Tibial nerve (tissue), 4 donors: ENCODE data around the gene FAT4. TPM values are rescaled to one million over a fixed set of nuclear protein-coding genes. Genes with fewer than 3 reads are reported as not detected.

Experiments used
- DNase-seq, 2 donors: peaks; one replicate each; pipeline ENCODE4 v3.0.0-alpha.2; 2019; ENCODE audit warnings: low spot score in 2 of 2
- H3K27ac ChIP-seq, 4 donors: fragments of 200-600 bp; sonication (generic) in 3 of 4; one replicate each; pipeline ENCODE4 v1.5.1; 2017 to 2019; ENCODE audit warnings: mild to moderate bottlenecking in 1 of 4
- H3K27me3 ChIP-seq, 2 donors: fragments of 200-600 bp; sonication (generic) in 1 of 2; one replicate each; pipeline versions ENCODE4 v1.5.1 to v1.6.0; 2017 to 2019
- H3K36me3 ChIP-seq, 3 donors: fragments of 200-600 bp; sonication (generic); one replicate each; pipeline ENCODE4 v1.5.1; 2018 to 2019
- H3K4me1 ChIP-seq, 4 donors: fragments of 200-600 bp; sonication (generic) in 3 of 4; one replicate each; pipeline ENCODE4 v1.5.1; 2017 to 2019
- H3K4me3 ChIP-seq, 4 donors: fragments of 200-600 bp; sonication (generic) in 3 of 4; one replicate each; pipeline ENCODE4 v1.5.1; 2017 to 2019; ENCODE audit warnings: mild to moderate bottlenecking in 1 of 4, moderate library complexity in 1 of 4
- H3K9me3 ChIP-seq, 4 donors: fragments of 200-600 bp; sonication (generic) in 3 of 4; one replicate each; pipeline ENCODE4 v1.5.1; 2017 to 2019
- CTCF ChIP-seq, 5 experiments: fragments of 200-600 bp in 3 of 5; fragments of 450-650 bp in 2 of 5; sonication (generic) in 3 of 5; IDR thresholded peaks; one replicate each; pipeline ENCODE4 v1.5.1; 2016 to 2019; ENCODE audit warnings: antibody characterized with exemption in 5 of 5, mild to moderate bottlenecking in 3 of 5, moderate library complexity in 2 of 5
- EP300 ChIP-seq, 2 donors: sonication (generic); formaldehyde crosslinking; IDR thresholded peaks; one replicate each; pipeline ENCODE4 v1.6.1; 2017; ENCODE audit warnings: antibody characterized with exemption in 2 of 2, mild to moderate bottlenecking in 1 of 2
- POLR2A ChIP-seq, 2 donors: fragments of 450-650 bp; IDR thresholded peaks; one replicate each; pipeline ENCODE4 v1.6.1; 2017; ENCODE audit warnings: antibody characterized with exemption in 2 of 2, mild to moderate bottlenecking in 2 of 2, moderate library complexity in 2 of 2
- WGBS, 2 donors: methylation state at CpG; one replicate each; pipeline ENCODE4 v1.1.5; 2018; 5-methylcytosine and 5-hydroxymethylcytosine counted together
- total RNA-seq, 4 donors: library from RNA; depleted of rRNA; stranded (reverse); fragments of >200 nt; gene quantifications; one replicate each; pipeline ENCODE4 v1.1.0, GENCODE V29; 2016

Gene FAT4
- total RNA-seq, 4 donors from 2014 or later: 12.3 to 22.7 (median 18.4) TPM

DNA sequence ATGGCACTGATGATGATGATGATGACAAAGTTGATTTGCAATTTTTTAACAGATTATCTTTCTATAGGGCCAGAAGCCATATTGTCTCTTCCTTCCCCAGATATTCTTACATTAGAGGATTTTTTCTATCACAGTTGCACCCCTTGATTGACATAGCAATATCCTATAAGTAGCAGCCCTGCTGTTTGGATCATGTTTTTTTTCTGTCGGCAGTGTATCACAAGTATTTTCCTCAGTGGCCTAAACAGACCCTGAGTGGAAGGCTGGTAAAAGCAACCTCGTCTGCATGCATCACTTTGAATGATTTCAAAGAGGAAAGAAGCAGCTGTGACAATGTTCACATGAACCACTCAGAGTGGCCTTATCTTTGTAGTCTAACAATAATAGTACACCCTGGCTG lies 41.0 kb downstream of the FAT4 start:
- Histone ChIP-seq H3K27me3 (no peaks in the 10 kb centered on the region), H3K4me3 (no peak overlapping the region), H3K9me3 (no peaks in the 10 kb centered on the region), H3K4me1 (peaks cover 0 to 8% (median 3%) of the 10 kb centered on the region in 4 donors), H3K36me3 (no peaks in the 10 kb centered on the region), H3K27ac (no peak overlapping the region)
- DNase-seq: no peak
- TF ChIP-seq CTCF (IDR thresholded peaks at IDR 0.05) (no peak), EP300 (IDR thresholded peaks at IDR 0.05) (no peak), POLR2A (IDR thresholded peaks at IDR 0.05) (no peak)
- WGBS, 2 donors: 92 to 98% methylated on average over 2 of the region's 2 CpGs

DNA sequence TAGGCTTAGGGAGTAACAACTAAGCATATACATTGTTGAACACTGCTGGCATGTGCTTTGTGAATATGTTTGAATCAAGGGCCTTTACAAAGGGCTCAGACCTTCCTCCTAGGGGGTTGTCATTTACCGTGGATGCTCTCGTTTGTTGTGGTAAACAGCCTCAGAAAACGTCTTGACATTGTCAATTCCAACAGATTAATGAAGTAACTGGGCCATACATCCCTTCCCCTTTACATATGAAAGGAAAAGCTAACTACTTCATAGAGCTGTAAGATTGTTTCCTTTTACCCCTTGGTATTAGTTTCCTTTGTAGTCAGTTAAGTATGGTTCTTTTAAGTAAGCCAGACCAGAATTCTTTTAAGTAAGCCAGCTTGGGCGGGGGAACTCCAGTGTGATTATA lies 42.9 kb downstream of the FAT4 start:
- Histone ChIP-seq H3K4me1 (peaks cover 0 to 6% (median 2%) of the 10 kb centered on the region in 4 donors), H3K4me3 (no peak overlapping the region), H3K36me3 (no peaks in the 10 kb centered on the region), H3K27me3 (no peaks in the 10 kb centered on the region), H3K27ac (no peak overlapping the region), H3K9me3 (no peaks in the 10 kb centered on the region)
- no peak for TF ChIP-seq POLR2A (IDR thresholded peaks at IDR 0.05)
- TF ChIP-seq EP300 (IDR thresholded peaks at IDR 0.05): no peak
- TF ChIP-seq CTCF (IDR thresholded peaks at IDR 0.05): no peak
- 69 to 71% methylated on average over 4 of the region's 4 CpGs for WGBS, 2 donors
- DNase-seq: no peak

DNA sequence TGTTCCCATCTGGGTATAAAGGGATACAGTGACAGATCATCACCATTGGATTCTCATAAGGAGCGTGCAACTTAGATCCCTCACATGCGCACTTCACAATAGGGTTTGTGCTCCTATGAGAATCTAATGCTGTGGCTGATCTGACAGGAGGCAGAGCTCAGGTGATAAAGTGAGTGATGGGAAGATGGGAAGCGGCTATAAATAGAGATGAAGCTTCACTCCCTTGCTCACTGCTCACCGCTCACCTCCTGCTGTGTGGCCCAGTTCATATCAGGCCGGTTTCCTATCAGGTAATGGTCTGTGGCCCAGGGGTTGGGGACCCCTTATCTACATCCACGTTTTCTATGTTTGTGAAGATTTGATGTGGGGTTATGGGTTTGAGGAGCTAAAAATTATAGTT lies 43.7 kb downstream of the FAT4 start:
- no peak overlapping the region for H3K27ac ChIP-seq
- no peaks in the 10 kb centered on the region for H3K36me3 ChIP-seq
- H3K4me1 ChIP-seq: no peaks in the 10 kb centered on the region
- H3K9me3 ChIP-seq: no peaks in the 10 kb centered on the region
- DNase-seq: no peak
- no peak for TF ChIP-seq EP300 (IDR thresholded peaks at IDR 0.05)
- TF ChIP-seq CTCF (IDR thresholded peaks at IDR 0.05): no peak
- TF ChIP-seq POLR2A (IDR thresholded peaks at IDR 0.05): no peak
- WGBS, 2 donors: 94 to 96% methylated on average over 6 of the region's 6 CpGs
- no peak overlapping the region for H3K4me3 ChIP-seq
- H3K27me3 ChIP-seq: no peaks in the 10 kb centered on the region

- Histone ChIP-seq H3K27me3 (no peaks in the 10 kb centered on the region), H3K27ac (no peak overlapping the region), H3K4me1 (no peaks in the 10 kb centered on the region), H3K9me3 (no peaks in the 10 kb centered on the region), H3K36me3 (no peaks in the 10 kb centered on the region), H3K4me3 (no peak overlapping the region)
- WGBS, 2 donors: 89% methylated on average over 3 of the region's 3 CpGs
- no peak for DNase-seq
- TF ChIP-seq CTCF (IDR thresholded peaks at IDR 0.05): no peak
- no peak for TF ChIP-seq EP300 (IDR thresholded peaks at IDR 0.05)
- TF ChIP-seq POLR2A (IDR thresholded peaks at IDR 0.05): no peak
Observed at GRCh38 chr4:125359363-125359762, 44.6 kb downstream of the FAT4 start.

GRCh38 chr4:125359960-125360634 lies 45.3 kb downstream of the FAT4 start:
- H3K36me3 ChIP-seq: no peaks in the 10 kb centered on the region
- H3K4me1 ChIP-seq: no peaks in the 10 kb centered on the region
- no peak overlapping the region for H3K27ac ChIP-seq
- TF ChIP-seq POLR2A (IDR thresholded peaks at IDR 0.05) (no peak), EP300 (IDR thresholded peaks at IDR 0.05) (no peak)
- no peak overlapping the region for H3K4me3 ChIP-seq
- DNase-seq: no peak
- H3K27me3 ChIP-seq: no peaks in the 10 kb centered on the region
- H3K9me3 ChIP-seq: no peaks in the 10 kb centered on the region
- WGBS, 2 donors: 71 to 76% methylated on average over 8 of the region's 8 CpGs
